T-cell (primary cell): Measurements from ENCODE around the gene PGAP3. TPM values are rescaled to one million over a fixed set of nuclear protein-coding genes. Genes with fewer than 3 reads are reported as not detected.

Source experiments
- ATAC-seq, 4 experiments: fragments of 200-7000 bp in 3 of 4; fragments of 150-1000 bp in 1 of 4; cut with Tn5 transposase; replicated peaks in 1 of 4; 1 replicate in 3 of 4; 2 replicates in 1 of 4; pipeline ENCODE4 v1.10.0; 2021; ENCODE audit warnings: moderate library complexity in 3 of 4, mild to moderate bottlenecking in 2 of 4, moderate number of reproducible peaks in 1 of 4
- CTCF ChIA-PET, 2 donors: fragments of 300-600 bp; sonication (Branson Sonifier 250); formaldehyde crosslinking; loops; one replicate each; lab custom pipeline; 2022; ENCODE audit warnings: antibody characterized with exemption in 2 of 2; lab: Charles Lee
- POLR2A ChIA-PET, 2 donors: fragments of 300-600 bp; sonication (Branson Sonifier 250); formaldehyde crosslinking; loops; one replicate each; lab custom pipeline; 2022; ENCODE audit warnings: antibody characterized with exemption in 2 of 2; lab: Charles Lee
- DNase-seq, 35 experiments: peaks; one replicate each; pipeline versions ENCODE4 v3.0.0 to v3.0.0-alpha.2; 2013 to 2023
- H3K27ac ChIP-seq: one replicate; pipeline ENCODE4 v1.5.1; 2013; ENCODE audit warnings: low read length
- H3K27me3 ChIP-seq, 2 experiments: replicated peaks in 1 of 2; 1 replicate in 1 of 2; 2 replicates in 1 of 2; pipeline versions ENCODE4 v1.6.1 to v1.7.0; 2013; ENCODE audit warnings: low read length in 1 of 2, mixed read lengths in 1 of 2; ENCODE audit not compliant: control insufficient read depth in 2 of 2, insufficient read depth in 2 of 2; ENCODE audit errors: extremely low read depth in 1 of 2
- H3K36me3 ChIP-seq, 2 donors: 1 replicate in 1 of 2; 2 replicates in 1 of 2; pipeline versions ENCODE4 v1.6.1 to v1.7.0; 2013; ENCODE audit warnings: low read length in 1 of 2; ENCODE audit not compliant: control insufficient read depth in 2 of 2, insufficient read depth in 1 of 2; ENCODE audit errors: extremely low read depth in 1 of 2
- H3K4me1 ChIP-seq, 2 experiments: 1 replicate in 1 of 2; 2 replicates in 1 of 2; pipeline versions ENCODE4 v1.6.1 to v1.7.0; 2013; ENCODE audit warnings: low read length in 2 of 2, mixed read lengths in 1 of 2; ENCODE audit not compliant: insufficient read depth in 2 of 2, control insufficient read depth in 1 of 2; ENCODE audit errors: extremely low read depth in 1 of 2
- H3K4me3 ChIP-seq, 2 donors: 1 replicate in 1 of 2; 2 replicates in 1 of 2; pipeline versions ENCODE4 v1.5.1 to v1.7.0; 2013; ENCODE audit warnings: mild to moderate bottlenecking in 2 of 2, low read length in 1 of 2, moderate library complexity in 1 of 2; ENCODE audit not compliant: control insufficient read depth in 1 of 2; ENCODE audit errors: extremely low read depth in 1 of 2
- H3K9me3 ChIP-seq: 2 replicates; pipeline ENCODE4 v1.7.0; 2013
- H3K27ac Mint-ChIP-seq, 2 donors: one replicate each; pipeline ENCODE4 v1.8.0; 2020 to 2021; ENCODE audit warnings: mild to moderate bottlenecking in 2 of 2, mixed read lengths in 2 of 2
- H3K27me3 Mint-ChIP-seq, 2 donors: one replicate each; pipeline ENCODE4 v1.8.0; 2021 to 2022; ENCODE audit warnings: mixed read lengths in 2 of 2
- H3K36me3 Mint-ChIP-seq: one replicate; pipeline ENCODE4 v1.8.0; 2021; ENCODE audit warnings: mixed read lengths
- H3K4me1 Mint-ChIP-seq, 3 donors: one replicate each; pipeline ENCODE4 v1.8.0; 2020 to 2022; ENCODE audit warnings: mixed read lengths in 3 of 3, mild to moderate bottlenecking in 1 of 3
- H3K4me3 Mint-ChIP-seq, 3 donors: one replicate each; pipeline ENCODE4 v1.8.0; 2020 to 2022; ENCODE audit warnings: mild to moderate bottlenecking in 3 of 3, mixed read lengths in 3 of 3, moderate library complexity in 3 of 3
- H3K9me3 Mint-ChIP-seq, 3 donors: one replicate each; pipeline ENCODE4 v1.8.0; 2020 to 2022; ENCODE audit warnings: mixed read lengths in 3 of 3
- WGBS: methylation state at CpG from one replicate; pipeline ENCODE4 v1.1.5; 2013; ENCODE audit warnings: missing lambda C conversion rate; ENCODE audit not compliant: insufficient coverage; 5-methylcytosine and 5-hydroxymethylcytosine counted together
- total RNA-seq, 35 experiments: library from RNA in 6 of 35; stranded (reverse) in 6 of 35; fragments of 120-200 nt in 1 of 35; gene quantifications; one replicate each; pipeline versions ENCODE4 v1.2.1 to v1.2.4 and lab custom pipeline; 2013 to 2026

Gene PGAP3
- total RNA-seq, 5 donors from 2014 or later (not counting 1 experiment from before 2014, with no cell fraction given), result 27.9 to 34.3 (median 31.7) TPM

- Histone ChIP-seq H3K27ac (peak overlapping the region; percentile 10), H3K4me3 (no peak overlapping the region), H3K9me3 (no peaks in the 10 kb centered on the region), H3K36me3 (peaks cover 8 to 79% of the 10 kb centered on the region in 2 donors), H3K27me3 (no peaks in the 10 kb centered on the region), H3K4me1 (peaks cover 14 to 53% of the 10 kb centered on the region in 2 experiments)
- CTCF ChIA-PET, result no interaction called here
- H3K4me1 Mint-ChIP-seq, result peaks cover 33 to 45% (median 43%) of the 10 kb centered on the region in 3 donors
- peaks cover 32% of the 10 kb centered on the region for H3K36me3 Mint-ChIP-seq
- H3K27me3 Mint-ChIP-seq, result no peaks in the 10 kb centered on the region
- no peak for DNase-seq
- no CpG with 5 or more reads among the region's 3 CpGs for WGBS
- no peak for ATAC-seq
- peak overlapping the region; percentile 84 to 87 for H3K27ac Mint-ChIP-seq
- POLR2A ChIA-PET, result no interaction called here
- peak overlapping the region in 1 of 3 donors; percentile 67 for H3K4me3 Mint-ChIP-seq
- H3K9me3 Mint-ChIP-seq, result no peaks in the 10 kb centered on the region
Observed at GRCh38 chr17:39658760-39659159, 29.1 kb downstream of the PGAP3 start.

- POLR2A ChIA-PET, result no interaction called here
- ATAC-seq (peak; percentile 21 to 61 (median 39)), DNase-seq (peak in 2 of 35 experiments; percentile 16 to 19)
- peaks cover 8 to 82% of the 10 kb centered on the region in 2 donors for H3K36me3 ChIP-seq
- H3K9me3 ChIP-seq, result no peaks in the 10 kb centered on the region
- Mint-ChIP-seq H3K36me3 (peaks cover 34% of the 10 kb centered on the region), H3K9me3 (no peaks in the 10 kb centered on the region), H3K27ac (peak overlapping the region; percentile 84 to 87), H3K4me1 (peaks cover 35 to 48% (median 46%) of the 10 kb centered on the region in 3 donors), H3K4me3 (peak overlapping the region in 2 of 3 donors; percentile 14 to 67), H3K27me3 (no peaks in the 10 kb centered on the region)
- H3K4me3 ChIP-seq, result no peak overlapping the region
- CTCF ChIA-PET, result no interaction called here
- peaks cover 14 to 57% of the 10 kb centered on the region in 2 experiments for H3K4me1 ChIP-seq
- no peaks in the 10 kb centered on the region for H3K27me3 ChIP-seq
- H3K27ac ChIP-seq, result no peak overlapping the region
- WGBS, result 85% methylated on average over 6 of the region's 11 CpGs
Observed at GRCh38 chr17:39658346-39658745, 29.5 kb downstream of the PGAP3 start.

GRCh38 chr17:39655105-39655504 is 32.8 kb downstream of the PGAP3 start:
- no peaks in the 10 kb centered on the region for H3K27me3 Mint-ChIP-seq
- POLR2A ChIA-PET, result interaction anchor here in 1 of 2 donors (0.6 kb wide), 1 partner anchor 66 kb away, joined by 3 read pairs; no protein-coding TSS in a partner anchor
- peak overlapping the region in 1 of 2 donors; percentile 22 for H3K27ac Mint-ChIP-seq
- CTCF ChIA-PET, result interaction anchor here (0.6 to 4.6 kb wide), 7 partner anchors 20 to 233 kb away, joined by 3 to 27 read pairs (median 4); no protein-coding TSS in a partner anchor
- Histone ChIP-seq H3K27me3 (no peaks in the 10 kb centered on the region), H3K27ac (no peak overlapping the region), H3K4me3 (no peak overlapping the region), H3K4me1 (peaks cover 12 to 54% of the 10 kb centered on the region in 2 experiments), H3K9me3 (no peaks in the 10 kb centered on the region), H3K36me3 (peaks cover 10 to 57% of the 10 kb centered on the region in 2 donors)
- peaks cover 23% of the 10 kb centered on the region for H3K36me3 Mint-ChIP-seq
- no peaks in the 10 kb centered on the region for H3K9me3 Mint-ChIP-seq
- peaks cover 54 to 68% (median 65%) of the 10 kb centered on the region in 3 donors for H3K4me1 Mint-ChIP-seq
- DNase-seq, result no peak
- WGBS, result no CpG with 5 or more reads among the region's 2 CpGs
- ATAC-seq, result no peak
- no peak overlapping the region for H3K4me3 Mint-ChIP-seq

- no peak overlapping the region for H3K4me3 ChIP-seq
- H3K4me1 ChIP-seq, result peaks cover 5 to 45% of the 10 kb centered on the region in 2 experiments
- Mint-ChIP-seq H3K4me1 (peaks cover 53 to 67% (median 61%) of the 10 kb centered on the region in 3 donors), H3K4me3 (no peak overlapping the region), H3K36me3 (peaks cover 25% of the 10 kb centered on the region), H3K27me3 (no peaks in the 10 kb centered on the region), H3K9me3 (no peaks in the 10 kb centered on the region), H3K27ac (peak overlapping the region in 1 of 2 donors; percentile 34)
- H3K27ac ChIP-seq, result no peak overlapping the region
- 53% methylated on average over 3 of the region's 14 CpGs for WGBS
- H3K9me3 ChIP-seq, result no peaks in the 10 kb centered on the region
- H3K27me3 ChIP-seq, result no peaks in the 10 kb centered on the region
- peaks cover 8 to 49% of the 10 kb centered on the region in 2 donors for H3K36me3 ChIP-seq
- POLR2A ChIA-PET, result no interaction called here
- CTCF ChIA-PET, result interaction anchor here (0.6 to 4.6 kb wide), 9 partner anchors 11 to 234 kb away, joined by 3 to 27 read pairs (median 4); no protein-coding TSS in a partner anchor
- ATAC-seq (peak; percentile 61 to 74 (median 66)), DNase-seq (peak; percentile 40 to 85 (median 75))
Observed at GRCh38 chr17:39653662-39654331, 34.1 kb downstream of the PGAP3 start.

GRCh38 chr17:39653316-39653661 is 34.6 kb downstream of the PGAP3 start:
- Mint-ChIP-seq H3K27ac (no peak overlapping the region), H3K4me3 (no peak overlapping the region), H3K36me3 (peaks cover 28% of the 10 kb centered on the region), H3K9me3 (no peaks in the 10 kb centered on the region), H3K27me3 (no peaks in the 10 kb centered on the region), H3K4me1 (peaks cover 53 to 62% (median 61%) of the 10 kb centered on the region in 3 donors)
- Histone ChIP-seq H3K36me3 (peaks cover 8 to 47% of the 10 kb centered on the region in 2 donors), H3K27me3 (no peaks in the 10 kb centered on the region), H3K9me3 (no peaks in the 10 kb centered on the region), H3K4me1 (peaks cover 2 to 40% of the 10 kb centered on the region in 2 experiments), H3K27ac (no peak overlapping the region), H3K4me3 (no peak overlapping the region)
- 83% methylated on average over 9 of the region's 12 CpGs for WGBS
- ChIA-PET CTCF (interaction anchor here (1.1 to 4.6 kb wide), 6 partner anchors 11 to 106 kb away, joined by 3 to 27 read pairs (median 4); no protein-coding TSS in a partner anchor), POLR2A (no interaction called here)
- no peak for DNase-seq
- ATAC-seq, result peak in 1 of 4 experiments; percentile 10

GRCh38 chr17:39652587-39653315 is 35.1 kb downstream of the PGAP3 start:
- Mint-ChIP-seq H3K4me1 (peaks cover 48 to 59% (median 58%) of the 10 kb centered on the region in 3 donors), H3K9me3 (no peaks in the 10 kb centered on the region), H3K4me3 (no peak overlapping the region), H3K36me3 (peaks cover 24% of the 10 kb centered on the region), H3K27ac (peak overlapping the region; percentile 42 to 69), H3K27me3 (no peaks in the 10 kb centered on the region)
- H3K27me3 ChIP-seq, result no peaks in the 10 kb centered on the region
- H3K36me3 ChIP-seq, result peaks cover 8 to 42% of the 10 kb centered on the region in 2 donors
- no peak overlapping the region for H3K4me3 ChIP-seq
- no peaks in the 10 kb centered on the region for H3K9me3 ChIP-seq
- peaks cover 1 to 34% of the 10 kb centered on the region in 2 experiments for H3K4me1 ChIP-seq
- ChIA-PET CTCF (interaction anchor here (1.2 to 4.6 kb wide), 5 partner anchors 14 to 105 kb away, joined by 3 to 27 read pairs (median 4); no protein-coding TSS in a partner anchor), POLR2A (interaction anchor here in 1 of 2 donors (0.6 kb wide), 2 partner anchors 30 to 816 kb away, joined by 3 to 13 read pairs; no protein-coding TSS in a partner anchor)
- H3K27ac ChIP-seq, result no peak overlapping the region
- 77% methylated on average over 7 of the region's 7 CpGs for WGBS
- no peak for DNase-seq
- ATAC-seq, result no peak
